HepG2 (cell line): ENCODE results near the gene ZNF79. TPM values are rescaled to one million over a fixed set of nuclear protein-coding genes. Genes with fewer than 3 reads are reported as not detected.

Experiments used
- ATF1 ChIP-seq: IDR thresholded peaks from 2 replicates; pipeline ENCODE4 v1.6.1; 2016; ENCODE audit warnings: mild to moderate bottlenecking, control low read depth
- CENPX ChIP-seq: sonication (generic); formaldehyde crosslinking; IDR thresholded peaks from 2 replicates; pipeline ENCODE4 v1.9.0; 2021; ENCODE audit warnings: mild to moderate bottlenecking, missing genetic modification reagents, moderate library complexity
- ELF3 ChIP-seq: IDR thresholded peaks from 2 replicates; pipeline ENCODE4 v1.6.1; 2016; ENCODE audit warnings: missing genetic modification reagents, missing compliant biosample characterization
- EP300 ChIP-seq, 3 experiments: sonication (generic) in 1 of 3; formaldehyde crosslinking in 1 of 3; IDR thresholded peaks; 2 replicates each; pipeline versions ENCODE4 v1.5.1 to v1.6.1; 2011 to 2020; ENCODE audit warnings: low read depth in 2 of 3, low read length in 2 of 3, borderline replicate concordance in 1 of 3, improper control_type of control experiment in 1 of 3, mild to moderate bottlenecking in 1 of 3, missing genetic modification reagents in 1 of 3, moderate library complexity in 1 of 3
- ERF ChIP-seq: IDR thresholded peaks from 2 replicates; pipeline ENCODE4 v1.6.1; 2018; ENCODE audit warnings: missing biosample characterization, missing genetic modification reagents
- GATAD2A ChIP-seq: IDR thresholded peaks from 2 replicates; pipeline ENCODE4 v1.6.1; 2016
- HIVEP1 ChIP-seq: sonication (generic); formaldehyde crosslinking; IDR thresholded peaks from 2 replicates; pipeline ENCODE4 v1.4.0; 2020; ENCODE audit warnings: mild to moderate bottlenecking, missing genetic modification reagents
- HOXA9 ChIP-seq: sonication (generic); formaldehyde crosslinking; IDR thresholded peaks from 2 replicates; pipeline ENCODE4 v1.8.1; 2022; ENCODE audit warnings: missing genetic modification reagents, mild to moderate bottlenecking, moderate library complexity, borderline replicate concordance
- PHF21A ChIP-seq: sonication (generic); formaldehyde crosslinking; IDR thresholded peaks from 2 replicates; pipeline ENCODE4 v1.5.0; 2020; ENCODE audit warnings: mild to moderate bottlenecking, missing genetic modification reagents
- SCMH1 ChIP-seq: sonication (generic); formaldehyde crosslinking; IDR thresholded peaks from 2 replicates; pipeline ENCODE4 v1.9.0; 2021; ENCODE audit warnings: missing genetic modification reagents, mild to moderate bottlenecking, borderline replicate concordance
- STAT5B ChIP-seq: sonication (generic); formaldehyde crosslinking; IDR thresholded peaks from 2 replicates; pipeline ENCODE4 v1.4.0; 2020; ENCODE audit warnings: missing genetic modification reagents
- TAF1 ChIP-seq: sonication (generic); formaldehyde crosslinking; IDR thresholded peaks from 2 replicates; pipeline ENCODE4 v1.4.0; 2020; ENCODE audit warnings: missing genetic modification reagents
- TOE1 ChIP-seq: sonication (generic); formaldehyde crosslinking; IDR thresholded peaks from 2 replicates; pipeline ENCODE4 v1.4.0; 2020; ENCODE audit warnings: mild to moderate bottlenecking, missing genetic modification reagents
- TRIM24 ChIP-seq: sonication (generic); formaldehyde crosslinking; IDR thresholded peaks from 2 replicates; pipeline ENCODE4 v1.8.0; 2022; ENCODE audit warnings: mild to moderate bottlenecking, missing genetic modification reagents
- ZBTB8A ChIP-seq: sonication (generic); formaldehyde crosslinking; IDR thresholded peaks from 2 replicates; pipeline ENCODE4 v1.4.0; 2020; ENCODE audit warnings: mild to moderate bottlenecking, low read depth, missing genetic modification reagents, borderline replicate concordance
- ZKSCAN1 ChIP-seq: fragments of 150-350 bp; IDR thresholded peaks from 2 replicates; pipeline ENCODE4 v1.6.1; 2014; ENCODE audit warnings: low read length
- ZNF383 ChIP-seq: sonication (generic); formaldehyde crosslinking; IDR thresholded peaks from 2 replicates; pipeline ENCODE4 v1.4.0; 2020; ENCODE audit warnings: missing genetic modification reagents, mild to moderate bottlenecking, borderline replicate concordance
- ZNF431 ChIP-seq: sonication (generic); formaldehyde crosslinking; IDR thresholded peaks from 2 replicates; pipeline ENCODE4 v1.9.0; 2022; ENCODE audit warnings: missing genetic modification reagents, low read depth, mild to moderate bottlenecking, borderline replicate concordance
- ZNF629 ChIP-seq: sonication (generic); formaldehyde crosslinking; conservative IDR thresholded peaks from 2 replicates; pipeline ENCODE4 v1.5.0; 2020; ENCODE audit warnings: missing genetic modification reagents
- ZNF780A ChIP-seq: sonication (generic); formaldehyde crosslinking; IDR thresholded peaks from 2 replicates; pipeline ENCODE4 v1.8.0; 2022; ENCODE audit warnings: mild to moderate bottlenecking, missing genetic modification reagents, moderate library complexity
- ZNF883 ChIP-seq: sonication (generic); formaldehyde crosslinking; IDR thresholded peaks from 2 replicates; pipeline ENCODE4 v1.5.1; 2020; ENCODE audit warnings: mild to moderate bottlenecking, missing genetic modification reagents; ENCODE audit errors: not compliant biosample characterization
- polyA plus RNA-seq, 8 experiments: library from polyadenylated mRNA; depleted of rRNA in 3 of 8; stranded (reverse) in 7 of 8; unstranded in 1 of 8; fragments of >200 nt; fragmentation: Illumina TruSeq in 4 of 8; extraction: Trizol in 4 of 8; gene quantifications; 2 replicates each; pipeline versions ENCODE4 v1.2.1 to v1.2.3, GENCODE V29; 2011 to 2016; ENCODE audit warnings: low read depth in 4 of 8, missing spikeins in 1 of 8, mixed read lengths in 1 of 8; ENCODE audit not compliant: insufficient read depth in 1 of 8
- total RNA-seq, 5 experiments: library from RNA; depleted of rRNA; stranded (reverse); fragments of >200 nt; fragmentation: Illumina TruSeq; extraction: Trizol; gene quantifications; 2 replicates each; pipeline ENCODE4 v1.2.3, GENCODE V29; 2016; ENCODE audit warnings: low read depth in 1 of 5
- TF ChIP-seq, protein P1 (sequence below): sonication (generic); formaldehyde crosslinking; IDR thresholded peaks from 2 replicates; pipeline ENCODE4 v1.4.0; 2020; ENCODE audit warnings: missing genetic modification reagents; ENCODE audit errors: not compliant biosample characterization
- TF ChIP-seq, protein P2 (sequence below): sonication (generic); formaldehyde crosslinking; IDR thresholded peaks from 2 replicates; pipeline ENCODE4 v1.4.0; 2020; ENCODE audit warnings: missing genetic modification reagents
- TF ChIP-seq, protein P3 (sequence below): sonication (generic); formaldehyde crosslinking; conservative IDR thresholded peaks from 2 replicates; pipeline ENCODE4 v1.8.0; 2022; ENCODE audit warnings: mild to moderate bottlenecking, moderate library complexity, missing genetic modification reagents
- TF ChIP-seq, protein P4 (sequence below): sonication (generic); formaldehyde crosslinking; IDR thresholded peaks from 2 replicates; pipeline ENCODE4 v1.8.0; 2022; ENCODE audit warnings: mild to moderate bottlenecking, missing genetic modification reagents

Gene ZNF79
- total and polyA plus RNA-seq, 2 of the 13 experiments (the other 11 are each of a cell fraction or from before 2014, with no cell fraction given): 3.7 to 8.1 TPM

DNA sequence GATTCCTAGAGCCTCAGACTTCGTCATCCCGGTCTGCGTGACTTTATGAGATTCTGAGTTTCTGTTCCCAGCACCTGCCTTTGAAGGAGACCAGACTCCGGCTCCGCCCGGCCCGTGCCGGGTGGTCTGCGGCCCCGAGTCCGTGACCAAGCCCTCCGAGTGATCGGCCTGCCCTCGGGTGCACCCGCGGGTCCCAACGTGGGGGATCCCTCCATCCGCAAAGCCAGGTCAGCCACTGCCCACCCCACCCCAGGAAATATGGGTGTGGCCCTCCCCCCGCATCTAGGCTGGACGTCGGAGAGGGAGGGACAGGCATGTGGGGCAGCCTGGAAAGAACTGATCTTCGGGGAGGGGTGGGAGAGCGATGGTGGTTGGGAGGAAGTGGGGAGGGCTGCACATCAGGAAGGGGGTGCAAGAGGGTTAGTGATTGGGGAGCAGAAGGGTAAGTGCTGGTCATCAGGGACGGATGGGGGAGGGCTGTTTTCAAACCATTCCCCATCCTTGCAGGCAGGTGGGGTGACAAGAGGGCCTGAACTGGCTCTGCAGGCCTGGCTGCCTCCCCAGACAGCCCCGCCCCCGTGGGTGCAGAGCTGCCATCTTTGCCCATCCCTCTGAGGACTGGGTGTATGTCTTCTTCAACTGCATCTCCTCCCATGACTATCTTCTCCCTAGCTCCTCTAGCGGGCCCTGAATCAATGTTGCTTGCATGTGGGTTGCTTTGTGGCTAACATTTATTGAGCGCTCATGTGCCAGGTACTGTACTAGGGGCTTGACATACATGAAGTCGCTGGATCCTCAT, 27.9 kb downstream of the ZNF79 start (continued):
- no peak for TF ChIP-seq PHF21A (CRISPR knock-in tag)
- TF ChIP-seq, protein P1, sequence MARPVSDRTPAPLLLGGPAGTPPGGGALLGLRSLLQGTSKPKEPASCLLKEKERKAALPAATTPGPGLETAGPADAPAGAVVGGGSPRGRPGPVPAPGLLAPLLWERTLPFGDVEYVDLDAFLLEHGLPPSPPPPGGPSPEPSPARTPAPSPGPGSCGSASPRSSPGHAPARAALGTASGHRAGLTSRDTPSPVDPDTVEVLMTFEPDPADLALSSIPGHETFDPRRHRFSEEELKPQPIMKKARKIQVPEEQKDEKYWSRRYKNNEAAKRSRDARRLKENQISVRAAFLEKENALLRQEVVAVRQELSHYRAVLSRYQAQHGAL: no peak
- TF ChIP-seq GATAD2A: no peak
- no peak for TF ChIP-seq TOE1 (CRISPR knock-in tag)
- TF ChIP-seq TRIM24: no peak
- TF ChIP-seq, protein P2, sequence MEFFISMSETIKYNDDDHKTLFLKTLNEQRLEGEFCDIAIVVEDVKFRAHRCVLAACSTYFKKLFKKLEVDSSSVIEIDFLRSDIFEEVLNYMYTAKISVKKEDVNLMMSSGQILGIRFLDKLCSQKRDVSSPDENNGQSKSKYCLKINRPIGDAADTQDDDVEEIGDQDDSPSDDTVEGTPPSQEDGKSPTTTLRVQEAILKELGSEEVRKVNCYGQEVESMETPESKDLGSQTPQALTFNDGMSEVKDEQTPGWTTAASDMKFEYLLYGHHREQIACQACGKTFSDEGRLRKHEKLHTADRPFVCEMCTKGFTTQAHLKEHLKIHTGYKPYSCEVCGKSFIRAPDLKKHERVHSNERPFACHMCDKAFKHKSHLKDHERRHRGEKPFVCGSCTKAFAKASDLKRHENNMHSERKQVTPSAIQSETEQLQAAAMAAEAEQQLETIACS (CRISPR knock-in tag): no peak
- TF ChIP-seq STAT5B (CRISPR knock-in tag): no peak
- no peak for TF ChIP-seq CENPX (CRISPR knock-in tag)
- 0 out of 2 replicates have a peak, but pooled peaks have one; percentile 2 for TF ChIP-seq HOXA9 (CRISPR knock-in tag)
- no peak for TF ChIP-seq ELF3
- no peak for TF ChIP-seq EP300 (IDR thresholded peaks at IDR 0.05; ENCODE audit: low read depth in 2 of 2, low read length in 2 of 2)
- no peak for TF ChIP-seq EP300 (CRISPR knock-in tag; IDR thresholded peaks at IDR 0.05; ENCODE audit: borderline replicate concordance)
- TF ChIP-seq HIVEP1 (CRISPR knock-in tag): no peak
- TF ChIP-seq, protein P3, sequence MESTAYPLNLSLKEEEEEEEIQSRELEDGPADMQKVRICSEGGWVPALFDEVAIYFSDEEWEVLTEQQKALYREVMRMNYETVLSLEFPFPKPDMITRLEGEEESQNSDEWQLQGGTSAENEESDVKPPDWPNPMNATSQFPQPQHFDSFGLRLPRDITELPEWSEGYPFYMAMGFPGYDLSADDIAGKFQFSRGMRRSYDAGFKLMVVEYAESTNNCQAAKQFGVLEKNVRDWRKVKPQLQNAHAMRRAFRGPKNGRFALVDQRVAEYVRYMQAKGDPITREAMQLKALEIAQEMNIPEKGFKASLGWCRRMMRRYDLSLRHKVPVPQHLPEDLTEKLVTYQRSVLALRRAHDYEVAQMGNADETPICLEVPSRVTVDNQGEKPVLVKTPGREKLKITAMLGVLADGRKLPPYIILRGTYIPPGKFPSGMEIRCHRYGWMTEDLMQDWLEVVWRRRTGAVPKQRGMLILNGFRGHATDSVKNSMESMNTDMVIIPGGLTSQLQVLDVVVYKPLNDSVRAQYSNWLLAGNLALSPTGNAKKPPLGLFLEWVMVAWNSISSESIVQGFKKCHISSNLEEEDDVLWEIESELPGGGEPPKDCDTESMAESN (CRISPR knock-in tag): no peak
- TF ChIP-seq TAF1 (CRISPR knock-in tag): no peak
- no peak for TF ChIP-seq ZNF629 (CRISPR knock-in tag)
- TF ChIP-seq, protein P4, sequence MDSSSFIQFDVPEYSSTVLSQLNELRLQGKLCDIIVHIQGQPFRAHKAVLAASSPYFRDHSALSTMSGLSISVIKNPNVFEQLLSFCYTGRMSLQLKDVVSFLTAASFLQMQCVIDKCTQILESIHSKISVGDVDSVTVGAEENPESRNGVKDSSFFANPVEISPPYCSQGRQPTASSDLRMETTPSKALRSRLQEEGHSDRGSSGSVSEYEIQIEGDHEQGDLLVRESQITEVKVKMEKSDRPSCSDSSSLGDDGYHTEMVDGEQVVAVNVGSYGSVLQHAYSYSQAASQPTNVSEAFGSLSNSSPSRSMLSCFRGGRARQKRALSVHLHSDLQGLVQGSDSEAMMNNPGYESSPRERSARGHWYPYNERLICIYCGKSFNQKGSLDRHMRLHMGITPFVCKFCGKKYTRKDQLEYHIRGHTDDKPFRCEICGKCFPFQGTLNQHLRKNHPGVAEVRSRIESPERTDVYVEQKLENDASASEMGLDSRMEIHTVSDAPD (CRISPR knock-in tag): no peak
- TF ChIP-seq ZKSCAN1: no peak
- TF ChIP-seq ZNF883: peak; percentile 19
- TF ChIP-seq ZNF780A (CRISPR knock-in tag): no peak
- no peak for TF ChIP-seq SCMH1 (CRISPR knock-in tag)
- TF ChIP-seq ZNF383 (CRISPR knock-in tag): no peak
- no peak for TF ChIP-seq ATF1 (CRISPR knock-in tag)
- no peak for TF ChIP-seq ERF
- no peak for TF ChIP-seq ZNF431
- TF ChIP-seq ZBTB8A (CRISPR knock-in tag): no peak
